Activated gamma-delta T cell treated with Interleukin-2 at 50 U/mL for 16 hours (primary cell): ENCODE measurements around the gene RBMXL3.
"Not testable (repeated sequence)": the region's sequence is repeated elsewhere in the genome, so short reads cannot be mapped to it uniquely, and the experiment has no call there.

Experiments used
- DNase-seq: peaks from one replicate; pipeline ENCODE4 v3.0.0-alpha.2; 2020

The RBMXL3 gene

DNA sequence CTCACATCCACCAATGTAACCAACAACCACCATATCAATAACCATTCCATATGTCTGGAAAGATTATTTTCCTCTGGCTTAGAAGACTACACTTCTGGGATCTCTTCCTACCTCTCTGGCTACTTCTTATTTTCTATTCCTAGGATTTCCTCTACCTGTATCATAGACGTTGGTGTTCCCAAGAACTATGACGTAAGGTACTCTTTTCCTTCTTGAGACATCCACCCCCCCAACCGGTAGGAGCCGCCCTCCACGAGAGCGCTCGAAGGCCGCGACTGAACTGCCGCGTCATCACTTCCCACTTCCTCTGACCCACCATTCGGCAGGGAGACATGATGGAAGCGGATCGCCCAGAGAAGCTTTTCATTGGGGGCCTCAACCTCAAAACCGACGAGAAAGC, at the start of gene RBMXL3:
RBMXL3 (plus strand) TSS at position 301 of the 400 bp plus-strand sequence; CDS start at position 333, 32 bp downstream.
- DNase-seq = no peak

DNA sequence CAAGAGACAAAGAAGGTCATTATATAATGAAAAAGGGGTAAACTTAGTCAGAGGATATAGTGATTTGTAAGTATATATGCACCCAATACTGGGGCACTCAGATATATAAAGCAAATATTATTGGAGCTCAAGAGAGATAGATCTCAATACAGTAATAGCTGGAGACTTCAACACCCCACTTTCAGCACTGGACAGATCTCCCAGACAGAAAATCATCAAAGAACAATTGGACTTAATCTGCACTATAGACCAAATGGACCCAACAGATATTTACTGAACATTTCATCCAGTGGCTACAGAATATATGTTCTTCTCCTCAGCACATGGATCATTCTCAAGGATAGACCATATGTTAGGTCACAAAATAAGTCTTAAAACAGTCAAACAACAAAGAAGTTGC, 47.2 kb upstream of the RBMXL3 start:
- no peak for DNase-seq

DNA sequence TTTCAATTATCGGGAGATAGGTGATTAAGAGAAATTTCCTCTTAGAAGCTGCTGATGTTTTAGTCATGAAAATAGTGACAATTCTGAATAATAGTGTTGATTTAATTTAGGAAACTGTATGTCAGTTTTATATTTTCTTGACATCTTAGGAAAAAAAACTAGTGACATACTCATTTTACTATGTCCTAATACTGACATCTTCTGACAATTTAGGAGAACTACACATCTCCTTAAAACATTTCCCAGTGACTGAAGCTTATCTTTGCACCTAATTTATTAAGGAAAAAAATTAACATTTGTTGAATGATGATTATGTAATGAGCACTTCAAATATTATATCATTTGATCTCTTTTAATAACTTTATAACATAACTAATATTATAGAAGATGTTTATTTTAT, 42.0 kb upstream of the RBMXL3 start:
- no peak for DNase-seq

DNA sequence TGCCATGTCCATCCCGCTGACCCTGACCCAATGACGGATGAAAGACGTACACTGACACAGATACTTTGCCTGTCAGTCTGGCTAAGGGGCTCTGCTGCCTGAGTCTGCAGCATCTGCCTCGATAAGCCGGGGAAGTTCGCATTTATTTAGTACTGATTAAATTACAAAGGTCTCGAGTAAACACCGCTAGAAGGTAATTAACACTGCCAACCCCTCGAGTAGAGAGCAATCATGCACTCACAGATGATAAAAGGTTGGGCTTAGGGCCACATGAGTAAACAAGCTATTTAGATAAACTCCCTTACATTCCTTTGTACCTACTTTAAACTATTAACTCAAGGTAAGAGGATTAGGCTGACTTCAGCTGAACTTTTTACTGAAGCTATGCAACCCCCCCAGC, 16.0 kb upstream of the RBMXL3 start:
- no peak for DNase-seq

DNA sequence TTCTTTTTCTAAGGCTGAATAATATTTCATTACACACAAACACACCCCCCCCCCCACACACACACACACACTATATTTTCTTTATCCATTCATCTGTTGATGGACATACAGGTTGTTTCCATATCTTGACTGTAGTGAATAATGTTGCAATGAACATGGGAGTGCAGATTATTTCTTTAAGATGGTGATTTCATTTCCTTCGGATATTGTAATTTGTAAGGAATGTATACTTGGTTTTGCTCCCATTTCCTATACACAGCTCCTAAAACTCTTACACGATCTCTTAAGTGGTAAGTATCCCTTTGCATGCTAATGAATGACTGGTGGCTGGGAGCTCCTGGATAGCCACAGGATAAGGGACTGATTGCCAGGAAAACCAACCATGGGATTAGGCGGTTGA, 14.7 kb upstream of the RBMXL3 start:
- no peak for DNase-seq

DNA sequence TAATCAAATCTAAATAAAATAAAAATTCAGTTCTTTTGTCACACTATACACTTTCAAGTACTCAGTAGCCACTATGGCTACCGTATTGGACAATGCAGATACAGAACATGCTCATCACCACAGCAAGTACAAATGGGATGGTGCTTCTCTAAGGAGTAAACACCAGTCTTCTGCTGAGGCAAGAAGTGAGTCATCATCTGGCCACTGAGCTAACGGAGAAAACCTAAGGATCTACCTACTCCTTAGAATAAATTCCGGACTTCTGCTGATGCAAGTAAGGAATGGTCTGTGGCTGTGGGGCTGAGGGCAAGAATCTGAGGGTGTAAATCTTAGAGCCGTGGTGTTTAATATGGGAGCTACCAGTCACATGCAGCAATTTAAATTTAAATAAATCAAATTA, 11.3 kb upstream of the RBMXL3 start:
- DNase-seq = no peak

DNA sequence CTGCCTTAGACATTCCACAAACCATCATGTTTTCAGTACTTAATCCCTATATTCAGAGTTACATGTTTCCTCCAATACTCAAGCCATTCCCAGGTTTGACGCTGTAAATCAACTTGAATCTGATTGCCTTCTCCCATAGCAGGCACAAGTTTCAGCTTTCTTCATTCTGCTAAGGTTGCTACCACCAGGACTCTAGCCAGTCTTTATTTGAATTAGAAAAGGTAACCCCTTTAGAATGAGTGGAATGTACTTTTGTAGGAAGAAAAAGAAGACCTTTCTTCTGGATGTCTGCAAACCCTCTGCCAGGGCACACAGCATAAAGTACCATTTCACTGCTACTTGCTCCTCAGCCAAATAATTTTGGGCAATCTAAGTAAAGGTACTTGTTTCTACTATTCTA, 10.7 kb upstream of the RBMXL3 start:
- no peak for DNase-seq

DNA sequence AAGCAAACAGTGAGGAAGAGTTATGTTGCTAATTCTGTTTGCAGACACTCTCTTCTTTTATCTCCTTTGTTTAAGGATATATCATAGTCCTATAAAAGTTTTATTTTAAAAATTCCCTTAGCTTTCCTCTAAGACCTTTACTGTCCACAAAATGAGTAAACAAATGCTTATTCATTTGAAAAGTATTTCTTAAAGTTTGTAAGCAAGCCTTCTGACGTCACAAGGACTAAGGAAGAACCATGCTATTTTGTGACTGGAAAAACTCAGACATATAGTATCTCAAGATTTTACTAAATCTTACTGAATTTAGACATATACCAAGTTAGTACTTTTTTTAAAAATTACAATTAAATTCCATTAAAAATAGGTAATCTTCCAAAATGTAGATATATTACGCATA, 5.2 kb upstream of the RBMXL3 start:
- DNase-seq = no peak

DNA sequence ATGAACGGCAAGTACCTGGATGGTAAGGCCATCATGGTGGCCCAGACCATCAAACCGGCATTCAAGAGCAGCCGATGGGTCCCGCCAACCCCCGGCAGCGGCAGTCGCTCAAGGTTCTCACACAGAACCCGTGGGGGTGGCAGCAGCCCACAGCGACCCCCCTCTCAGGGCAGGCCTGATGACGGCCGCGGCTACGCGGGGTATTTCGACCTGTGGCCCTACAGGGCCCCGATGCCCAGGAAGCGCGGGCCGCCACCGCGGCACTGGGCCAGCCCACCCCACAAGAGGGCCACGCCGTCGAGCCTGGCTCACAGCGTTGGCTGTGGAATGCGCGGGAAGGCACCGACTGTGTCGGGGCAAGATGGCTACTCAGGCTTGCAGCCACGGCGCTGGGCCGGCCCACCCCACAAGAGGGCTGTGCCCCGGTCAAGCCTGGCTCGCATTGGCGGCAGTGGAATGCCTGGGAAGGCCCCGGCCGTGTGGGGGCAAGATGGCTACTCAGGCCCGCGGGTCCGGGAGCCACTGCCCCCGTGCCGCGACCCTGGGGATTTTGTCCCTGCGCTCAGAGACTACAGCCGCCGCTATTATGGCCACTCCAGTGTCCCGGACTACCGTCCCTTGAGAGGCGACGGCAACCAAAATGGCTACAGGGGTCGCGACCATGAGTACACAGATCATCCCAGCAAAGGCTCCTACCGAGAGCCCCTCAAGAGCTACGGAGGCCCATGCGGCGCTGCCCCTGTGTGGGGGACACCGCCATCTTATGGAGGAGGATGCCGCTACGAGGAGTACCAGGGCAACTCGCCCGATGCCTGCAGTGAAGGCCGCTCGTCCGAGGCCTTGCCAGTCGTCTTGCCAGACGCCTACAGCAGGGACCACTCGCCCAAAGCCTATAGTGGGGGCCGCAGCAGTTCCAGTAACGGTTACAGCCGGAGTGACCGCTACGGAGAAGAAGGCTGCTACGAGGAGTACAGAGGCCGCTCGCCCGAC, 731 bp downstream of the RBMXL3 start:
- no peak for DNase-seq

DNA sequence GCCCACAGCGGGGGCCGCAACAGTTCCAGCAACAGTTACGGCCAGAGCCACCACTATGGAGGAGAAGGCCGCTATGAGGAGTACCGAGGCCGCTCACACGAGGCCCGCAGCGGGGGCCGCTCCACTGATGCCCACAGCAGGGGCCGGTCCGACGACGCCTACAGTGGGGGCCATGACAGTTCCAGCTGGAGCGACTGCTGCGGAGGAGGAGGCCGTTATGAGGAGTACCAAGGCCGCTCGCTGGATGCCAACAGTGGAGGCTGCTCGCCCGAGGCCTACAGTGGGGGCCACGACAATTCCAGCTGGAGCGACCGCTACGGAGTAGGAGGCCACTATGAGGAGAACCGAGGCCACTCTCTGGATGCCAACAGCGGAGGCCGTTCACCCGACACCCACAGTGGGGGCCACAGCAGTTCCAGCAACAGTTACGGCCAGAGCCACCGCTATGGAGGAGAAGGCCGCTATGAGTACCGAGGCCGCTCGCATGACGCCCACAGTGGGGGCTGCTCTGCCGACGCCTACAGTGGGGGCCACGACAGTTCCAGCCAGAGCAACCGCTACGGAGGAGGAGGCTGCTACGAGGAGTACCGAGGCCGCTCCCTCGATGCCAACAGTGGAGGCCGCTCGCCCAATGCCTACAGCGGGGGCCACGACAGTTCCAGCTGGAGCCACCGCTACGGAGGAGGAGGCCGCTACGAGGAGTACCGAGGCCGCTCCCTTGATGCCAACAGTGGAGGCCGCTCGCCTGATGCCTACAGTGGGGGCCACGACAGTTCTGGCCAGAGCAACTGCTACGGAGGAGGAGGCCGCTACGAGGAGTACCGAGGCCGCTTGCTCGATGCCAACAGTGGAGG, 1.7 kb downstream of the RBMXL3 start:
- no peak for DNase-seq

DNA sequence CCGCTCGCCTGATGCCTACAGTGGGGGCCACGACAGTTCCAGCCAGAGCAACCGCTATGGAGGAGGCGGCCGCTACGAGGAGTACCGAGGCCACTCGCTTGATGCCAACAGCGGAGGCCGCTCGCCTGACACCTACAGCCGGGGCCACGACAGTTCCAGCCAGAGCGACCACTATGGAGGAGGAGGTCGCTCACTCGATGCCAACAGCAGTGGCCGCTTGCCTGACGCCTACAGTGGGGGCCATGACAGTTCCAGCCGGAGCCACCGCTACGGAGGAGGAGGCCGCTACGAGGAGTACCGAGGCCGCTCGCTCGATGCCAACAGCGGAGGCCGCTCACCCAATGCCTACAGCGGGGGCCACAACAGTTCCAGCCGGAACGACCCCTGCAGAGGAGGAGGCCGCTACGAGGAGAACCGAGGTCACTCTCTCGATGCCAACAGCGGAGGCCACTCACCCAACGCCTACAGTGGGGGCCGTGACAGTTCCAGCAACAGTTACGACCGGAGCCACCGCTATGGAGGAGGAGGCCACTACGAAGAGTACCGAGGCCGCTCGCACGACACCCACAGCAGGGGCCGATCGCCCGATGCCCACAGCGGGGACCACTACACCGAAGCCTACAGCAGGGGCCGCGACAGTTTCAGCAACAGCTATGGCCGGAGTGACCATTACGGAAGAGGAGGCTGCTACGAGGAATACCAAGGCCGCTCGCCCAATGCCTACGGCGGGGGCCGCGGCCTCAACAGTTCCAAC, 2.5 kb downstream of the RBMXL3 start:
- DNase-seq = no peak

DNA sequence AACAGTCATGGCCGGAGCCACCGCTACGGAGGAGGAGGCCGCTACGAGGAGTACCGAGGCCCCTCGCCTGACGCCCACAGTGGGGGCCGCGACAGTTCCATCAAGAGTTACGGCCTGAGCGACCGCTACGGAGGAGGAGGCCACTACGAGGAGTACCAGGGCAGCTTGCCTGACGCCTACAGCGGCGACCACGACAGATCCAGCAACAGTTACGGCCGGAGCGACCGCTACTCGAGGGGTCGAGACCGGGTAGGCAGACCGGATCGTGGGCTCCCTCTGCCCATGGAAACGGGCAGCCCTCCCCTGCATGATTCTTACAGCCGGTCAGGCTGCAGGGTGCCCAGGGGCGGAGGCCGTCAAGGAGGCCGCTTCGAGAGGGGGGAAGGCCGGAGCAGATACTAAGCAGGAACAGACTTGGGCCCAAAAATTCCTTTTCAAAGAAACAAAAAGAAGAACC, 3.1 kb downstream of the RBMXL3 start:
- no peak for DNase-seq

DNA sequence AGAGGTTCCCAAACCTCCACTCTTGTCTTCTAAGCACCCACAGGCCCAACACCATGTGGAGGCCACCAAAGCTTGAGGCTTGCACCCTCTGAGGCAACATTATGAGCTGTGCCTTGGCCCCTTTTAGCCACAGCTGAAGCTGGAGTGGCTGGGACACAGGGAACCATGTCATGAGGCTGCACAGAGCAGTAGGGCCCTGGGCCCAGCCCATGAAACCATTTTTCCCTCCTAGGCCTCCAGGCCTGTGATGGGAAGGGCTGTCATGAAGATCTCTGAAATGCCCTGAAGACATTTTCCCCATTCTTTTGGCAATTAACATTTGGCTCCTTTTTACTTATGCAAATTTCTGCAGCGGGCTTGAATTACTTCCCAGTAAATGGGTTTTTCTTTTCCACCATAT, 14.8 kb downstream of the RBMXL3 start:
- DNase-seq = no peak

DNA sequence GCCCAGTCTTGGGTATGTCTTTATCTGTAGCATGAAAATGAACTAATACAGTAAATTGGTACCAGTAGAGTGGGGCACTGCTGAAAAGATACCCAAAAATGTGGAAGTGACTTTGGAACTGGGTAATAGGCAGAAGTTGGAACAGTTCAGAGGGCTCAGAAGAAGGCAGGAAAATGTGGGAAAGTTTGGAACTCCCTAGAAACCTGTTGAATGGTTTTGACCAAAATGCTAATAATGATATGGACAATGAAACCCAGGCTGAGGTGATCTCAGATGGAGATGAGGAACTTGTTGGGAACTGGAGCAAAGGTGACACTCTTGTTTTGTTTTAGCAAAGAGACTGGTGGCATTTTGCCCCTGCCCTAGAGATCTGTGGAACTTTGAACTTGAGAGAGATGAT, 20.3 kb downstream of the RBMXL3 start:
- DNase-seq = not testable (repeated sequence)

DNA sequence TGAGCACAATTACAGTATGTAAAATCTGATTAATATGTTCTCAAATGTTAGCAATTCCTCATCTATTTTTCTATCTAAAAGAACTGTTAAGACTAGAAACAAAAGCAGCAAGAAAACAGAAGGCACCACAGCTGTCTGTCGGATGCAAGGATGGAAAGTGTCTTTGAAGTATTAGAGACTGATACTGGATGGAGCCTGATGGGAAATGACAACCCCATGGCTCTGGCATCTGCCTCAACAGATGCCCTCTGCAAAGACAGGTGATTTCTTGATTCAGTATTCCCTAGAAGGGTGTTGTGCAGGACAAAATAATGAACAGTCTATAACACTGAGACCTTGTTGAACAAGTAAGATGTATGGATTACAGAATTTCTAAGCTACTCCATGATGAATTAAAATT, 24.9 kb downstream of the RBMXL3 start:
- no peak for DNase-seq

DNA sequence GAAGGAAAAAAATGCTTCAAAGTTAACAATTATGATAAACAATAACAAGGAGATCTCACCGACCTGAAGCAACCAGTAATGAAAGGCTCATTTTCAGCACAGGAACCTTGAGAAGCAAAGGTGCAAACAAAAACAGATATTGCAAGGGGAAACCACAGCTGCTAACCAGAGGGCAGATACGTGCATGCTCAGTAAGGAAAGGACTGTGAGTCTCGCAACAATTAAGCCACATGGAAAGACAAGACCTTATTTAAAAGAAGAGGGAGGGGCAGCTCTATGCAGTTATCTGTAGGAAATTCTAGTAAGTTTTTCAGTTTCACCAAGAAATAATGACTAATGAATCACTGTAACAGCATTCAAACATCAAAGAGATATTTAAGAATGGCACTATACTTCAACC, 25.4 kb downstream of the RBMXL3 start:
- no peak for DNase-seq

DNA sequence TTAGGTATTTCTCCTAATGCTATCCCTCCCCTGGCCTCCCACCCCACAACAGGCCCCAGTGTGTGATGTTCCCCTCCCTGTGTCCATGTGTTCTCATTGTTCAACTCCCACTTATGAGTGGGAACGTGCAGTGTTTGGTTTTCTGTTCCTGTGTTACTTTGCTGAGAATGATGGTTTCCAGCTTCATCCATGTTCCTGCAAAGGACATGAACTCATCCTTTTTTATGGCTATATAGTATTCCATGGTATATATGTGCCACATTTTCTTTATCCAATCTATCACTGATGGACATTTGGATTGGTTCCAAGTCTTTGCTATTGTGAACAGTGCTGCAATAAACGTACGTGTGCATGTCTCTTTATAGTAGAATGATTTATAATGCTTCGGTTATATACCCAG, 28.1 kb downstream of the RBMXL3 start:
- not testable (repeated sequence) for DNase-seq

DNA sequence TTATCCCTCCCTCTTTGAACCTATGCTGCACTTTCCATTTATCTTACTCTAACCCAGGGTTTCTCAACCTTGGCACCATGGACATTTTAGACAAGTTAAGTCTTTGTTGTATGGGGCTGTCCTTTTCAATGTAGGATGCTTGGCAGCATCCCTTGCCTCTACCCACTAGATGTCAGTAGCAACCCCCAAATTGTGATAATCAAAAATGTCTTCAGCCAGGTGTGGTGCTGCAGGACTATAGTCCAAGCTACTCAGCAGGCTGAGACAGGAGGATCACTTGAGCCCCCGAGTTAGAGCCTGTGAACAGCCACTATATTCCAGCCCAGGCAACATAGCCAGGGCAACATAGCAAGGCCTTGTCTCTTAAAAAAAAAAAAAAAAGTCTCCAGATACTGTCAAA, 37.7 kb downstream of the RBMXL3 start:
- DNase-seq = no peak

DNA sequence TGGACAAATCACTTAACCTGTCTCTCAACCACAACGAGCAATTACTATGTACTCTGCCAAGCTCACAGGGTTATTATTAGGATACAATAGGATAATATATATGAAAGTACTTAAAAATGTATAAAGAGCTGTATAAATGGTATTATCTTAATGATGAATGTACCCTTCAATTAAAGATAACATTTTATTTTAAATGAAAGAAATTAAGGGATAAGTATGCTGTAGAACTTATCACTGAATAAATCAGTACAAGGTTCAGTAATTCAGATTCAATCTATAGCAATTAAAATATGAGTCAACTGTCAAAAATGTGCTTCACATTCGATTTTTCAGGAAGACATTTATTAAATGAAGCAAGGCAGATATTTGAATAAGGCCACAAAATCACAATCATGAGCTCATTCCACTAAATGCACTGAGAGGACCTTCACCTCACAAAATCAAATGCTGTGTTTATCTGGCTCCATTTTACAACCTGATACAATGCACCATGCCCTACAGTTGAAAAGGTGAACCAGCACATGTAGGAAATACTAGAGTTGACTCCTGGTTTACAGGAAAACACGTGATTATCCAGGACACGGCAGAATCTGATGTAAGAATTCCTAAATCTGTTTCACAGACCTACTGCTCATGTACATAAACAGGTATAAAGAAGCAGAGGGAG, 40.3 kb downstream of the RBMXL3 start:
- no peak for DNase-seq

DNA sequence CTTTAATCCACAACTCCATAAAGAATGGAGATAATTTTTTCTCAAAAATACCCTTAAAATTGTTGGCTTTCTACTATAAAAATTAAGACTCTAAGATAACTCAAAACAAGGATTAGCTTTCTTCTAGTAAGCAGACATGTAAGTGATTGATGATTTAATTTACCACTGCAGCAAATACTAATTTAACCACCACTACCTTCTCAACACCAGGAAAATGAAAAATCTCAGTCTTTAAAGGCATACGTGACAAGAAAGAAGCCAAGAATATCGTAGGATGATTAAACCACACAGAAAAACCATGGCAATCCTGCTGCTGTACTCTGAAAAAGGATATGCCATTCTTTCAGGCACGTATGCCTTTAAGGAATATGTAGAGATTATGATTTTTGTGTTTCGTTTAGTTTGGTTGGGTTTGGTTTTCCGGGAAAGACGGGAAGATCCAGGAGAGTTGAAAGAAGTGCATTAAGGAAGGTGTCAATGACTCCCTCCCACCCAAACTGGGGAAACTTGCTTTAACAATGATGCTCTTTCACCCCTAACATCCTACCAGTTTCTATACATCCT, 43.8 kb downstream of the RBMXL3 start:
- DNase-seq = no peak

DNA sequence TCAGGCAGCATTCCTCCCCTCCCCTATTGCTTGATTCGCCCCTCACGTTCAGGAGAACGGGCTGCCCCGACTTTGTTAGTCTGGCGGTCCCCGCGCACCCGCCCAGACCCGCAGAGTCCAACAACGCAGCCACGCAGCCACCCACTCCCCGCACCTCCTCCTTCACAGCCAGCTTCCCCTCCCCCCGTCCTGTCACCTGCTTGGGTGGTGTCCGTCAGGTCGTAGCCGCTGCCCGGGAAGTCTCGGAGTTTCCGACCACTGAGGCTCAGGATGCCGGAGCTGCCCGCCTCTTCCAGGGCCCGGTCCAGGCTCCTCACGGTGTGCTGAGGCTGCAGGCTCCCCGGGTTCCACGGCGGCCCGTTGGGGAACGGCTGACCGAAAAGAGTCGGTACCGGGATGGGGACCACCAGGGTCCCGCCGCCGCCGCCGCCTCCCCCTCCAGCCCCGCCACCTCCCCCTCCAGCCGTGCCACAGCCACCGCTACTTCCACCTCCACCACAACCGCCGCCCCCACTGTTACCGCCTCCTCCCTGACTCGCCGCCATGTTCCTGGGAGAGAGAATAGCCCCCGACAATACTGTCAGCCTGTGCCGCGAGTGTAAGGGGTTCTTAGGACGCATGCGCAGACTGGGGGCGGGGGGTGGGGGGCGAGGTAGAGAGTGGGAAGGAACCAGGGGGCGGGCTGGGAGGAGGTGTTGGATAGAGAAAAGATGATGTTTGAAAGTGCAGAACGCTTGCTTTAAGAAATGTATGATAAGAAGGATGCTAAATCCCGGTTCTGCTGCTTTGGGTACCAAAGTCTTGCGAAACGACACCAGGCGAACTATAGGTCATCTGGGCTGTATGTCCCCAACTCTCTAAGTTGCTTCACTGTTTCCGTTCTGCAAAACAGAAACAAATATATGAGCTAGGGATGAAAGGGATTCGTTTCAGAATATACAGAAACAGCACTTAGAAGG, 44.6 kb downstream of the RBMXL3 start, which contains the start of gene LRCH2:
LRCH2 (minus strand) TSS at position 600 of the 959 bp plus-strand sequence; CDS start at position 545, 55 bp downstream.
- no peak for DNase-seq
